ENCODE results near the gene CCNB1. TPM values are rescaled to one million over a fixed set of nuclear protein-coding genes. Genes with fewer than 3 reads are reported as not detected.

The CCNB1 gene
- total RNA-seq, 1 experiment from 2014 or later = 96.4 TPM

GRCh38 chr5:69188811-69189161, 21.8 kb downstream of the CCNB1 start:
- Histone ChIP-seq H3K9me3 (ENCODE audit: low read length) (no peaks in the 10 kb centered on the region), H3K27ac (ENCODE audit: low read length) (no peak overlapping the region)

GRCh38 chr5:69189162-69190086, 22.5 kb downstream of the CCNB1 start, which contains the start of gene CENPH:
Gene CENPH (plus strand): TSS chr5:69189583. CDS start chr5:69189635, 52 bp downstream.
- no peaks in the 10 kb centered on the region for H3K9me2 ChIP-seq (replicated peaks; ENCODE audit: insufficient read depth, low read length)
- peak within 1 kb of the TSS; percentile 74 for H3K27ac ChIP-seq (ENCODE audit: low read length)
- H3K9me3 ChIP-seq (ENCODE audit: low read length) = no peaks in the 10 kb centered on the region
- H3K4me1 ChIP-seq (ENCODE audit: low read length) = peaks cover 16% of the 10 kb centered on the region
- no peaks in the 10 kb centered on the region for H3K27me3 ChIP-seq (ENCODE audit: low read length)
- H2AFZ ChIP-seq (ENCODE audit: low read length) = peak within 1 kb of the TSS; percentile 66; the same call in 1 of the 2 replicates
- peak within 1 kb of the TSS; percentile 80 for H3K9ac ChIP-seq (ENCODE audit: low read length)
- peaks cover 17% of the 10 kb centered on the region for H3K36me3 ChIP-seq (ENCODE audit: insufficient read depth, low read length)
- peak within 1 kb of the TSS; percentile 84 for H3K4me2 ChIP-seq (ENCODE audit: low read depth, low read length, poor library complexity, severe bottlenecking)
- H3K79me2 ChIP-seq (ENCODE audit: low read length) = peaks cover 19% of the 10 kb centered on the region
- H4K20me1 ChIP-seq (ENCODE audit: insufficient read depth, low read depth, low read length) = no peaks in the 10 kb centered on the region
- DNase-seq = peak; percentile 97
- H3K4me3 ChIP-seq (ENCODE audit: low read length) = peak within 1 kb of the TSS; percentile 74

More at GRCh38 chr5:69188811-69189161, 21.8 kb downstream of the CCNB1 start:
- Histone ChIP-seq H3K4me2 (ENCODE audit: low read depth, low read length, poor library complexity, severe bottlenecking) (peak overlapping the region; percentile 84), H3K4me3 (ENCODE audit: low read length) (peak overlapping the region; percentile 74), H3K9ac (ENCODE audit: low read length) (peak overlapping the region; percentile 80), H3K36me3 (ENCODE audit: insufficient read depth, low read length) (peaks cover 13% of the 10 kb centered on the region), H3K27me3 (ENCODE audit: low read length) (no peaks in the 10 kb centered on the region), H4K20me1 (ENCODE audit: insufficient read depth, low read depth, low read length) (no peaks in the 10 kb centered on the region), H3K79me2 (ENCODE audit: low read length) (peaks cover 19% of the 10 kb centered on the region), H3K4me1 (ENCODE audit: low read length) (peaks cover 16% of the 10 kb centered on the region), H2AFZ (ENCODE audit: low read length) (peak overlapping the region; percentile 66; the same call in 1 of the 2 replicates), H3K9me2 (replicated peaks; ENCODE audit: insufficient read depth, low read length) (no peaks in the 10 kb centered on the region)
- no peak for DNase-seq

- Histone ChIP-seq H3K27me3 (ENCODE audit: low read length) (no peaks in the 10 kb centered on the region), H3K27ac (ENCODE audit: low read length) (no peak overlapping the region), H3K4me2 (ENCODE audit: low read depth, low read length, poor library complexity, severe bottlenecking) (no peak overlapping the region), H3K79me2 (ENCODE audit: low read length) (no peaks in the 10 kb centered on the region), H2AFZ (ENCODE audit: low read length) (no peak overlapping the region), H3K9ac (ENCODE audit: low read length) (no peak overlapping the region), H4K20me1 (ENCODE audit: insufficient read depth, low read depth, low read length) (no peaks in the 10 kb centered on the region), H3K4me1 (ENCODE audit: low read length) (no peaks in the 10 kb centered on the region), H3K36me3 (ENCODE audit: insufficient read depth, low read length) (peaks cover 15% of the 10 kb centered on the region), H3K4me3 (ENCODE audit: low read length) (no peak overlapping the region), H3K9me2 (replicated peaks; ENCODE audit: insufficient read depth, low read length) (no peaks in the 10 kb centered on the region), H3K9me3 (ENCODE audit: low read length) (no peaks in the 10 kb centered on the region)
- no peak for DNase-seq
These were observed 35.5 kb downstream of the CCNB1 start for GRCh38 chr5:69202497-69202896.

GRCh38 chr5:69206528-69207190, 39.7 kb downstream of the CCNB1 start:
- Histone ChIP-seq H3K4me2 (ENCODE audit: low read depth, low read length, poor library complexity, severe bottlenecking) (no peak overlapping the region), H3K9ac (ENCODE audit: low read length) (no peak overlapping the region), H3K79me2 (ENCODE audit: low read length) (no peaks in the 10 kb centered on the region), H4K20me1 (ENCODE audit: insufficient read depth, low read depth, low read length) (no peaks in the 10 kb centered on the region), H3K27ac (ENCODE audit: low read length) (no peak overlapping the region), H3K4me1 (ENCODE audit: low read length) (no peaks in the 10 kb centered on the region), H3K9me2 (replicated peaks; ENCODE audit: insufficient read depth, low read length) (no peaks in the 10 kb centered on the region), H3K9me3 (ENCODE audit: low read length) (no peaks in the 10 kb centered on the region), H3K4me3 (ENCODE audit: low read length) (no peak overlapping the region), H3K36me3 (ENCODE audit: insufficient read depth, low read length) (peaks cover 7% of the 10 kb centered on the region), H3K27me3 (ENCODE audit: low read length) (no peaks in the 10 kb centered on the region), H2AFZ (ENCODE audit: low read length) (no peak overlapping the region)
- DNase-seq = no peak

GRCh38 chr5:69209602-69210001, 42.7 kb downstream of the CCNB1 start:
- H3K9me2 ChIP-seq (replicated peaks; ENCODE audit: insufficient read depth, low read length) = no peaks in the 10 kb centered on the region
- H2AFZ ChIP-seq (ENCODE audit: low read length) = no peak overlapping the region
- no peak for DNase-seq
- H3K36me3 ChIP-seq (ENCODE audit: insufficient read depth, low read length) = no peaks in the 10 kb centered on the region
- H3K9me3 ChIP-seq (ENCODE audit: low read length) = no peaks in the 10 kb centered on the region
- H3K27ac ChIP-seq (ENCODE audit: low read length) = no peak overlapping the region
- H3K4me3 ChIP-seq (ENCODE audit: low read length) = no peak overlapping the region
- H3K79me2 ChIP-seq (ENCODE audit: low read length) = no peaks in the 10 kb centered on the region
- no peaks in the 10 kb centered on the region for H3K4me1 ChIP-seq (ENCODE audit: low read length)
- no peaks in the 10 kb centered on the region for H3K27me3 ChIP-seq (ENCODE audit: low read length)
- H3K4me2 ChIP-seq (ENCODE audit: low read depth, low read length, poor library complexity, severe bottlenecking) = no peak overlapping the region
- H4K20me1 ChIP-seq (ENCODE audit: insufficient read depth, low read depth, low read length) = no peaks in the 10 kb centered on the region
- H3K9ac ChIP-seq (ENCODE audit: low read length) = no peak overlapping the region

GRCh38 chr5:69211200-69211599, 44.2 kb downstream of the CCNB1 start:
- Histone ChIP-seq H3K9ac (ENCODE audit: low read length) (no peak overlapping the region), H3K4me2 (ENCODE audit: low read depth, low read length, poor library complexity, severe bottlenecking) (no peak overlapping the region), H3K9me2 (replicated peaks; ENCODE audit: insufficient read depth, low read length) (no peaks in the 10 kb centered on the region), H3K4me1 (ENCODE audit: low read length) (peaks cover 3% of the 10 kb centered on the region), H4K20me1 (ENCODE audit: insufficient read depth, low read depth, low read length) (no peaks in the 10 kb centered on the region), H3K36me3 (ENCODE audit: insufficient read depth, low read length) (no peaks in the 10 kb centered on the region), H3K4me3 (ENCODE audit: low read length) (no peak overlapping the region), H3K27ac (ENCODE audit: low read length) (no peak overlapping the region), H3K79me2 (ENCODE audit: low read length) (no peaks in the 10 kb centered on the region), H2AFZ (ENCODE audit: low read length) (no peak overlapping the region), H3K27me3 (ENCODE audit: low read length) (no peaks in the 10 kb centered on the region), H3K9me3 (ENCODE audit: low read length) (no peaks in the 10 kb centered on the region)
- DNase-seq = no peak

- no peak for DNase-seq
- no peaks in the 10 kb centered on the region for H3K9me2 ChIP-seq (replicated peaks; ENCODE audit: insufficient read depth, low read length)
- no peaks in the 10 kb centered on the region for H3K27me3 ChIP-seq (ENCODE audit: low read length)
- H3K4me1 ChIP-seq (ENCODE audit: low read length) = peaks cover 9% of the 10 kb centered on the region
- no peaks in the 10 kb centered on the region for H4K20me1 ChIP-seq (ENCODE audit: insufficient read depth, low read depth, low read length)
- H3K36me3 ChIP-seq (ENCODE audit: insufficient read depth, low read length) = no peaks in the 10 kb centered on the region
- H3K9me3 ChIP-seq (ENCODE audit: low read length) = no peaks in the 10 kb centered on the region
- H2AFZ ChIP-seq (ENCODE audit: low read length) = no peak overlapping the region
- H3K4me3 ChIP-seq (ENCODE audit: low read length) = no peak overlapping the region
- H3K27ac ChIP-seq (ENCODE audit: low read length) = no peak overlapping the region
- no peak overlapping the region for H3K9ac ChIP-seq (ENCODE audit: low read length)
- no peak overlapping the region for H3K4me2 ChIP-seq (ENCODE audit: low read depth, low read length, poor library complexity, severe bottlenecking)
- no peaks in the 10 kb centered on the region for H3K79me2 ChIP-seq (ENCODE audit: low read length)
These were observed 45.1 kb downstream of the CCNB1 start for GRCh38 chr5:69212022-69212421.

GRCh38 chr5:69213513-69214215, 46.7 kb downstream of the CCNB1 start:
- no peak for DNase-seq
- Histone ChIP-seq H3K4me2 (ENCODE audit: low read depth, low read length, poor library complexity, severe bottlenecking) (no peak overlapping the region), H3K79me2 (ENCODE audit: low read length) (peaks cover 7% of the 10 kb centered on the region), H3K9me3 (ENCODE audit: low read length) (no peaks in the 10 kb centered on the region), H3K4me1 (ENCODE audit: low read length) (peaks cover 15% of the 10 kb centered on the region), H3K27me3 (ENCODE audit: low read length) (no peaks in the 10 kb centered on the region), H3K27ac (ENCODE audit: low read length) (no peak overlapping the region), H3K36me3 (ENCODE audit: insufficient read depth, low read length) (no peaks in the 10 kb centered on the region), H3K9ac (ENCODE audit: low read length) (no peak overlapping the region), H3K4me3 (ENCODE audit: low read length) (no peak overlapping the region), H2AFZ (ENCODE audit: low read length) (no peak overlapping the region), H4K20me1 (ENCODE audit: insufficient read depth, low read depth, low read length) (no peaks in the 10 kb centered on the region), H3K9me2 (replicated peaks; ENCODE audit: insufficient read depth, low read length) (no peaks in the 10 kb centered on the region)

All from Karpas-422 (cell line).